22Rv1 (cell line): Measurements from ENCODE around the gene PIGZ.

Experiments
- H3K27ac ChIP-seq: fragments of 450-650 bp; 2 replicates; pipeline ENCODE4 v1.5.1; 2017
- CTCF ChIP-seq: fragments of 450-650 bp; IDR thresholded peaks from 2 replicates; pipeline ENCODE4 v1.5.1; 2017; ENCODE audit warnings: mild to moderate bottlenecking
- ZFX ChIP-seq: fragments of 450-650 bp; IDR thresholded peaks from 2 replicates; pipeline ENCODE4 v1.6.1; 2017; ENCODE audit warnings: antibody characterized with exemption, borderline replicate concordance

Gene PIGZ

GRCh38 chr3:197006860-197007259 lies 38.2 kb upstream of the PIGZ start:
- TF ChIP-seq ZFX: no peak
- TF ChIP-seq CTCF: no peak
- no peak overlapping the region for H3K27ac ChIP-seq

- TF ChIP-seq CTCF: no peak
- TF ChIP-seq ZFX: no peak
- H3K27ac ChIP-seq: no peak overlapping the region
These were observed 37.8 kb upstream of the PIGZ start for GRCh38 chr3:197006446-197006845.

GRCh38 chr3:197003461-197004385 lies 35.1 kb upstream of the PIGZ start:
- peak overlapping the region; percentile 76 for H3K27ac ChIP-seq
- TF ChIP-seq ZFX: no peak
- TF ChIP-seq CTCF: no peak

GRCh38 chr3:197002701-197003454 lies 34.2 kb upstream of the PIGZ start:
- TF ChIP-seq CTCF: peak; percentile 97
- no peak for TF ChIP-seq ZFX
- H3K27ac ChIP-seq: peak overlapping the region; percentile 76

GRCh38 chr3:197001972-197002700 lies 33.5 kb upstream of the PIGZ start:
- TF ChIP-seq ZFX: no peak
- no peak for TF ChIP-seq CTCF
- H3K27ac ChIP-seq: peak overlapping the region; percentile 76

- no peak for TF ChIP-seq CTCF
- no peak for TF ChIP-seq ZFX
- H3K27ac ChIP-seq: no peak overlapping the region
These were observed 32.7 kb upstream of the PIGZ start for GRCh38 chr3:197001106-197001971.
